Osteoblast (primary cell): ENCODE measurements around the gene P2RY11. TPM values are rescaled to one million over a fixed set of nuclear protein-coding genes. Genes with fewer than 3 reads are reported as not detected.

Experiments used
- DNase-seq: peaks from one replicate; pipeline ENCODE4 v3.0.0; 2011; ENCODE audit warnings: low spot score, mixed read lengths; ENCODE audit not compliant: insufficient read length; ENCODE audit errors: missing footprints
- H2AFZ ChIP-seq: 2 replicates; pipeline ENCODE4 v1.6.0; 2011; ENCODE audit warnings: mild to moderate bottlenecking, low read length
- H3K27ac ChIP-seq: 2 replicates; pipeline ENCODE4 v1.5.1; 2011; ENCODE audit warnings: mild to moderate bottlenecking, low read depth, low read length, moderate library complexity
- H3K27me3 ChIP-seq: 2 replicates; pipeline ENCODE4 v1.6.0; 2012; ENCODE audit warnings: mild to moderate bottlenecking, control low read depth, inconsistent platforms, low read length, moderate library complexity; ENCODE audit not compliant: insufficient read depth
- H3K36me3 ChIP-seq: 2 replicates; pipeline ENCODE4 v1.5.1; 2011; ENCODE audit warnings: mild to moderate bottlenecking, low read length, control low read depth, moderate library complexity; ENCODE audit not compliant: insufficient read depth
- H3K4me1 ChIP-seq: 2 replicates; pipeline ENCODE4 v1.5.1; 2011; ENCODE audit warnings: mild to moderate bottlenecking, low read length, control low read depth, moderate library complexity; ENCODE audit not compliant: insufficient read depth
- H3K4me2 ChIP-seq: 2 replicates; pipeline ENCODE4 v1.6.0; 2011; ENCODE audit warnings: mild to moderate bottlenecking, low read length; ENCODE audit not compliant: insufficient read depth
- H3K4me3 ChIP-seq: fragments of 200-600 bp; sonication (generic); 3 replicates; pipeline ENCODE4 v1.5.1; 2012; ENCODE audit warnings: mild to moderate bottlenecking, low read length, inconsistent platforms; ENCODE audit not compliant: insufficient read depth
- H3K79me2 ChIP-seq: 2 replicates; pipeline ENCODE4 v1.6.0; 2012; ENCODE audit warnings: mild to moderate bottlenecking, low read length, control low read depth, inconsistent platforms; ENCODE audit not compliant: insufficient read depth
- H3K9me3 ChIP-seq: 2 replicates; pipeline ENCODE4 v1.5.1; 2011; ENCODE audit warnings: low read depth, low read length, control low read depth
- H4K20me1 ChIP-seq: 2 replicates; pipeline ENCODE4 v1.6.0; 2012; ENCODE audit warnings: mild to moderate bottlenecking, low read length, control low read depth; ENCODE audit not compliant: insufficient read depth
- CTCF ChIP-seq: IDR thresholded peaks from 2 replicates; pipeline ENCODE4 v1.5.1; 2011; ENCODE audit warnings: mild to moderate bottlenecking, low read depth, low read length, moderate library complexity; ENCODE audit errors: extremely low read depth
- total RNA-seq: library from RNA; depleted of rRNA; stranded (reverse); fragments of >200 nt; gene quantifications from 2 replicates; pipeline ENCODE4 v1.2.3, GENCODE V29; 2012

The P2RY11 gene
- total RNA-seq, 1 donor: 2.2 TPM

GRCh38 chr19:10109528-10109927, 2.0 kb upstream of the P2RY11 start:
- H3K4me2 ChIP-seq: no peak overlapping the region
- no peak for TF ChIP-seq CTCF
- no peak overlapping the region for H3K27ac ChIP-seq
- H3K36me3 ChIP-seq: peaks cover 43% of the 10 kb centered on the region
- no peaks in the 10 kb centered on the region for H3K27me3 ChIP-seq
- peaks cover 6% of the 10 kb centered on the region for H4K20me1 ChIP-seq
- DNase-seq: peak; percentile 54
- H3K9me3 ChIP-seq: no peaks in the 10 kb centered on the region
- peaks cover 10% of the 10 kb centered on the region for H3K4me1 ChIP-seq
- no peak overlapping the region for H3K4me3 ChIP-seq
- no peak overlapping the region for H2AFZ ChIP-seq
- H3K79me2 ChIP-seq: peaks cover 29% of the 10 kb centered on the region

GRCh38 chr19:10110076-10110971, 1.2 kb upstream of the P2RY11 start:
- peaks cover 8% of the 10 kb centered on the region for H4K20me1 ChIP-seq
- no peaks in the 10 kb centered on the region for H3K9me3 ChIP-seq
- H3K27ac ChIP-seq: no peak overlapping the region
- H3K4me2 ChIP-seq: no peak overlapping the region
- H3K4me1 ChIP-seq: peaks cover 10% of the 10 kb centered on the region
- TF ChIP-seq CTCF: no peak
- no peak overlapping the region for H3K4me3 ChIP-seq
- no peaks in the 10 kb centered on the region for H3K27me3 ChIP-seq
- H2AFZ ChIP-seq: no peak overlapping the region
- H3K36me3 ChIP-seq: peaks cover 48% of the 10 kb centered on the region
- peak; percentile 52 for DNase-seq
- H3K79me2 ChIP-seq: peaks cover 29% of the 10 kb centered on the region

- no peaks in the 10 kb centered on the region for H3K9me3 ChIP-seq
- peaks cover 10% of the 10 kb centered on the region for H3K4me1 ChIP-seq
- H4K20me1 ChIP-seq: peaks cover 8% of the 10 kb centered on the region
- H3K4me3 ChIP-seq: no peak overlapping the region
- no peak for TF ChIP-seq CTCF
- H3K79me2 ChIP-seq: peaks cover 29% of the 10 kb centered on the region
- H3K36me3 ChIP-seq: peaks cover 54% of the 10 kb centered on the region
- DNase-seq: no peak
- no peak overlapping the region for H3K4me2 ChIP-seq
- no peaks in the 10 kb centered on the region for H3K27me3 ChIP-seq
- H3K27ac ChIP-seq: no peak overlapping the region
- H2AFZ ChIP-seq: no peak overlapping the region
These were observed 548 bp upstream of the P2RY11 start for GRCh38 chr19:10110972-10111317.

GRCh38 chr19:10112037-10112761, 706 bp downstream of the P2RY11 start:
- DNase-seq: peak; percentile 84

More at GRCh38 chr19:10112037-10112761, 706 bp downstream of the P2RY11 start:
- no peak overlapping the region for H3K27ac ChIP-seq
- peaks cover 2% of the 10 kb centered on the region for H3K4me1 ChIP-seq
- peaks cover 6% of the 10 kb centered on the region for H4K20me1 ChIP-seq
- no peak overlapping the region for H2AFZ ChIP-seq
- H3K27me3 ChIP-seq: no peaks in the 10 kb centered on the region
- no peak overlapping the region for H3K4me3 ChIP-seq
- no peaks in the 10 kb centered on the region for H3K9me3 ChIP-seq
- TF ChIP-seq CTCF: no peak
- H3K79me2 ChIP-seq: peaks cover 26% of the 10 kb centered on the region
- no peak overlapping the region for H3K4me2 ChIP-seq
- H3K36me3 ChIP-seq: peaks cover 67% of the 10 kb centered on the region
